Left forelimb (tissue), 1 donor: ENCODE results near the gene LZTS3.
"Not testable (repeated sequence)": the region's sequence is repeated elsewhere in the genome, so short reads cannot be mapped to it uniquely, and the experiment has no call there.

Source experiments
- DNase-seq: peaks from one replicate; pipeline ENCODE4 v3.0.0-alpha.2; 2018; ENCODE audit warnings: low spot score

Gene LZTS3

GRCh38 chr20:3192226-3193015 is 19.1 kb upstream of the LZTS3 start:
- no peak for DNase-seq

GRCh38 chr20:3190681-3191111 is 17.3 kb upstream of the LZTS3 start:
- no peak for DNase-seq

- DNase-seq, result no peak
These were observed 16.3 kb upstream of the LZTS3 start for GRCh38 chr20:3189561-3190131.

- DNase-seq, result no peak
These were observed 15.6 kb upstream of the LZTS3 start for GRCh38 chr20:3188823-3189413.

DNA sequence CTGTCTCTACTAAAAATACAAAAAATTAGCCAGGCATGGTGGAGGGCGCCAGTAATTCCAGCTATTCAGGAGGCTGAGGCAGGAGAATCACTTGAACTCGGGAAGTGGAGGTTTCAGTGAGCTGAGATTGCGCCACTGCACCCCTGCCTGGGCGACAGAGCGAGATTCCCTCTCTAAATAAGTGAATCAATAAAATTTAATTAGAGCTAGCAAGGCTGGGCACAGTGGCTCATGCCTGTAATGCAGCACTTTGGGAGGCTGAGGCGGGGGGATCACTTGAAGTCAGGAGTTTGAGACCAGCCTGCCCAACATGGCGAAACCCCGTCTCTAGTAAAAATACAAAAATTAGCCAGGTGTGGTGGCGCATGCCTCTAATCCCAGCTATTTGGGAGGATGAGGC is 14.5 kb upstream of the LZTS3 start:
- DNase-seq, result not testable (repeated sequence)

DNA sequence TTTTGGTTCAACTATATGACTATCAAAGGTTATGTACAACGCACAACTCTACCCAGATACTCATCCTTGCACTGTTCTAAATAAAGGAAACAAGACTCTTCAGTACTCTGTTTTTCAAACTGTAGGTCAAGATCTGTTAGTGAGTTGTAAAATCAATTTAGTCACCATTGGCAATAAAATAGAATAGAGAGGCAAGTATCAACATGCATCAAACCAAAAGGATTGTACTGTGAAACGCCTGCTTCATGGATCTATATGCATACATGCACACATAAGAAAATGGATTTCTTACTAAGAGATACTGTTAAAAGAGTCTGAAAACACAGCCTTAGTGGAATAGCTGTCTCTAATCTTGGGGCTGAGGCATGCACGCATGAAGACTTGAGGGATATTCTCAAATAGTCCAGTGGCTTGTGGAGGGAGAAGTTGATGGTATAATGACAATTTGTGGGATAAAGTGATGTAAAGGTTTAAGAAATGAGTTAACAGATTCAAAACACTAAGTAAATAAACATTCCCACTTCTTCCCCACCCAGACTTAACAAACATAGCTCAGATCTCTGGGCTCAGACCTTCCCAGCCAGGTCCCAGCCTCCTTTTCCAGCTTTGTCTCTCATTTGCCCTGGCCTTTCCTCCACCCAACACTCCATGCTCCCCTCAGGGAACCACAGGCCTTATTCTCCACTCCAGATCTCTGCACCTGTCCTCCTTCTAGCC is 10.7 kb upstream of the LZTS3 start:
- no peak for DNase-seq

DNA sequence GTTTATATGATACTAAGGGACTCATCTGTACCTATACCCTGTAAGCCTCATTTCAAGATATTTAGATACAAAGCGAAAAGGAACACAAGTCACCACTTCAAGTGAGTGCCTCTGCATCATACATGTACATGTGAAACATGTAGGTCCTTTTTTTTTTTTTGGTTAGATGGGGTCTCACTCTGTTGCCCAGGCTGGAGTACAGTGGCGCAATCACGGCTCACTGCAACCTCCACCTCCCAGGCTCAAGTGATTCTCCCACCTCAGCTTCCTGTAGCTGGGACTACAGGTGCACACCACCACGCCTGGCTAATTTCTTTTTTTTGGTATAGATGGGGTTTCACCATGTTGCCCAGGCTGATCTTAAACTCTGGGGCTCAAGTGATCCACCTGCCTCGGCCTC is 9.1 kb upstream of the LZTS3 start:
- not testable (repeated sequence) for DNase-seq

GRCh38 chr20:3181270-3181669 is 7.9 kb upstream of the LZTS3 start:
- DNase-seq, result no peak

- DNase-seq, result no peak
These were observed 7.0 kb upstream of the LZTS3 start for GRCh38 chr20:3180319-3180718.

DNA sequence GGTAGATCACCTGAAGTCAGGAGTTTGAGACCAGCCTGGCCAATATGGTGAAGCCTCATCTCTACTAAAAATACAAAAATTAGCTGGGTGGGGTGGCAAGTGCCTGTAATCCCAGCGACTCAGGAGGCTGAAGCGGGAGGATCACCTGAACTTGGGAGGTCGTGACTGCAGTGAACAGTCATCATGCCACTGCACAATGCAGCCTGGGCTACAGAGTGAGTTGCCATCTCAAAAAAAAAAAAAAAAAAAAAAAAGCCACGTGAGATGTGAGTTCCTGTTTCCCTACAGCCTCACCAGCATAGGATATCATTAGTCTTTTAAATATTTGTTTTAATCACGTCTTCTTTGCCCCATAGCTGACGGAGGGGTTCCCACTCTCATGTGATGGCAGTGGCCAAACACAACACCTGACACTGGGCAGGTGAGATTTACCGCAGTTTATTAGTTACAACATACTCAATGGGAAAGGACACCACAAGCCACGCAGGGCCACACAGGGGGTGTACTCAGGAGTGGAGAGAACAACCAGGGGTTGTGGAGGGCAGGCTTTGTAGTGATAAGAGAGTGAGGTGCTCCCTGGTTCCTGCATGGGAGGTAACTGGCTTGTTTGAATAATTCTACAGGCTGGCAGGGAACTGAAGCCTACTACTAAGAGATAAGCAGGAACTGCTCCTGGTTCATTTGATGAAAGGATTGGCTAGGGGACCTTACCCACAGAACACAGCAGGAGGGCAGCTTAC is 4.6 kb upstream of the LZTS3 start:
- no peak for DNase-seq

GRCh38 chr20:3175270-3175669 is 1.9 kb upstream of the LZTS3 start:
- no peak for DNase-seq

DNA sequence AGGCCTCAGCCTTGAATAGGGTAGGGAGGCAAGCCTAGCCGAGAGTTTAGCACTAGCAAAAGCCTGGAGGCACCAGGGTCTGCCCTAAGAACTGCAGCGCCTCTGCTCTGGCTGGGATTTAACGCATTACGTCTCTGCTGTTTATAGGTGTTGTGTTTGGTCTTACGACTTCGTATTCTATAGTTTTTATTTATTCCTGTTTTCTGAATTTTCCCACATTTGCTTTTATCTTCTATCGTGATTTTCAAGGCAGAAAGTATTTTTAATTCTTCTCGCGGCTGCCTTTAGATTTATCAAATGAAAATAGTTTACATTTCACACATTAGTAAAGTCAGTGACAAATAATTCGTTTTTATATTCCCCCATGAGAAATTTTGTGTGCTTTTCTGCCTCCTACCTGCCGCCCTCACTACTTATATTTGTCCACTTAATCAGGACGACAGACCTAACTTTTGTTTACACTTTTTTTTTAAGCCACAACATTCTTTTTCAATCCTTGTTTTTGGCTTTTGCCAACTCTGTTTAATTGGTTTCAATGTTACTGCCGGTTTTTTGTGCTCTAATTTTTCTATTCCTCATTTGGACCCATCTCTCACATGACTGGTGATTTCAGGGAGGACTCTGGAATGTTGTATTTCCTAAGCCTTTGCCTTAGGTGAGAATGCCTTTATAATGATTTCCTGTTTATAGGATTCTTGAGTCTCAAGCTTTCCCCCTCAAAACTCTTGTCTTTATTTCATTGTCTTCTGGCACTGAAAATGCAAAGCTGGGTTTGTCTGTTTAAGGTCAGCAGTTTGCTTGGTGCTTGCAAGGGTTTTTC is 1.3 kb upstream of the LZTS3 start:
- DNase-seq, result no peak

GRCh38 chr20:3173610-3174441 is 477 bp upstream of the LZTS3 start:
- DNase-seq, result peak; percentile 93

DNA sequence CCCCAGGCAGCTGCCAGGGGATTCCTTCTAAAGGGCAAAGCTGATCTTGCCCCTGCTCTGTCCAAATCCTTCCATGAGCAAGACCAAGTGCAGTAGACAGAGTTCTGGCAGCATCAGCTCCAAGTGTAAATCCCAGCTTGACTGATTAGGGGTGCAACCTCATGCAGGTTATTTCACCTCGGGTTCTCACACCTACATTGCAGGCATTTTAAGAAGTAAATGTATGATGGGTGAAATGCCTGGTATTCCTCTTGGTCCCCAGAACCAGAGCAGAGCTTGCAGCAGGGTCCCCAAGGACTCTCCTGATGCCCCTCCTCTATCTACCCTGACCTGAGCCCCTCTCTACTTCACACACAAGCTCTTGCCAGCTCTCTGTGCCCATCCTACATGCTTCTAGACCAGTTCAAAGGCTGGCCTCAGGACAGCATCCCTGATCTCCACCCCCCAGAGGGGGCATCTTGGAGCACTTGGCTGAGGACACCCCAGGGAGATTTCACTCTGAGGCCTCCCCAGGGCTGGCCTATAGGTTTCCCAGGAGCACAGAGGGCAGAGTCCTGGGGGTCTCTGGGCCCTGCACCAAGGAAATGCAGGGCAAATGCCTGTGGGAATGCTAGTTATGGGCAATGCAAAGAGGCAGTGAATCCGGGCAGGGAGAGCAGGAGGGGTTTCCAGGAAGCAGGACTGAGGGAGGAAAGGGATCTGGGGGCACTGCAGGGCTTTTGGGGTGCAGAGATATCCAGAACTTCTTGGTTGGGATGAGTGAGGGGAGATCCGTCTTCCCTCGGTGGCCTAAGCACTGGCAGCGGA is 1.0 kb downstream of the LZTS3 start:
- DNase-seq, result no peak

DNA sequence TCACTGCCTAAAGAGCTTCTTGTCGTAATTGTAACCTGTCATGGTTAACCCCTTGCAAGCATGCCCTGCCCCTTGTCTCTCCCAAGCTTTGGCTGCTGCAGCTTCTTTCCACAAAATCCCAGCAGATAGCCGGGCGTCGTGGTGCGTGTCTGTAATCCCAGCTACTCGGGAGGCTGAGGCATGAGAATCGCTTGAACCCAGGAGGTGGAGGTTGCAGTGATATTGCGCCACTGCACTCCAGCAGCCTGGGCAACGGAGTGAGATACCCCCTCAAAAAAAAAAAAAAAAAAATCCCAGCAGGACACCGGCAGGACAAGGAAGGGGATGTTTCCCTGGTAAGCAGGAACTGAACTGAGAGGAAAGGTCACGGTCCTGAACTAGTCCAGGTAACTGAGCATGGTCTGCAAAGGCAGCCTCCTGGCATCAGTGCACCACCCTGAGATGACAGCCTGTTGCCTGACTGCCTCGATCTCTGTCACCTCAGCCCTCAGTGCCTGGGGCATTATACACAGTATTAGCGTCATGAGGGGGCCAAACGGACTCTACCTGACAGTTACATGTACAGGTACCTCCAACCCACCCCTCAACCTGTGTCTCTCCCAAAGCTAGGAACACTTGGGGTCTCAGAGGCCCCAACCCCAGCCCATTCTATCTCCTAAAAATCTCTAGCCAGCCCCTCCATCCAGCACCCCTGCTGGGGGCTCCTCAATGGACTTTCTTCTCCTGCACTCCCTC is 1.8 kb downstream of the LZTS3 start:
- no peak for DNase-seq

DNA sequence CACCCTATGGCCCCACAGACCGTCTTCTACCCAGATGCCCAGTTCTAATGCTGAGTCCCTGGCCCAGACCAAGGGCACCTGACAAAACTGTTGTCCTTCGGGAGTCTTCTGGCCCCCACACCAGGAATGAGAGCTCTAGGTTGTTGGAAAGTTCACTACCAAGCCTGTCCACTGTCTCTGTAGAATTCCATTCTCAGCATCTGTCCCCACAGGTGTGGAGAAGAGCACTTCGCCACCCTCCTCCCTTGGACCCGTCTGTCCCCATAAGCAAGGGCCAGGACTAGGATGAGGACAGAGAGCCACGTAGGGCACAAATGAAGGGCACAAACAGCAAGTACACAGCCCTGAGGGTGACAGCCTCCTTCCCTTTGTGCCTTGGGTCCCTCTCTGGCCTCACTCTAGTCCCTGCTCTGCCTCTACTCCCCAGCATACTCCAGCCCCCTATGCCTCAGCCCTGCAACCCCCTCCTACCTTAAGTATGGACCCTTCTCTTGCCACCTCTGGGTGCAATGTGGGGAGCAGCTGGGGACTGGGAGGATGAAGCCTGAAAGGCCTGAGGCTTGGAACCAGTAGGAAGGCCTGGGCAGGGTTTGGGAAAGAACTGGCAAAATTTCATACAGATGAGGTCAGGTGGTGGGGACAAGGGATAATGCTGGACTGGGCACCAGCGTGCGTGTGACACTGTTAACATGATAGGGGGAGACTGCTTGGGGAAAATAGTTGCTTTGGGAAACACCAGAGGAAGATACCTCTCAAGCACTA is 4.3 kb downstream of the LZTS3 start:
- no peak for DNase-seq

DNA sequence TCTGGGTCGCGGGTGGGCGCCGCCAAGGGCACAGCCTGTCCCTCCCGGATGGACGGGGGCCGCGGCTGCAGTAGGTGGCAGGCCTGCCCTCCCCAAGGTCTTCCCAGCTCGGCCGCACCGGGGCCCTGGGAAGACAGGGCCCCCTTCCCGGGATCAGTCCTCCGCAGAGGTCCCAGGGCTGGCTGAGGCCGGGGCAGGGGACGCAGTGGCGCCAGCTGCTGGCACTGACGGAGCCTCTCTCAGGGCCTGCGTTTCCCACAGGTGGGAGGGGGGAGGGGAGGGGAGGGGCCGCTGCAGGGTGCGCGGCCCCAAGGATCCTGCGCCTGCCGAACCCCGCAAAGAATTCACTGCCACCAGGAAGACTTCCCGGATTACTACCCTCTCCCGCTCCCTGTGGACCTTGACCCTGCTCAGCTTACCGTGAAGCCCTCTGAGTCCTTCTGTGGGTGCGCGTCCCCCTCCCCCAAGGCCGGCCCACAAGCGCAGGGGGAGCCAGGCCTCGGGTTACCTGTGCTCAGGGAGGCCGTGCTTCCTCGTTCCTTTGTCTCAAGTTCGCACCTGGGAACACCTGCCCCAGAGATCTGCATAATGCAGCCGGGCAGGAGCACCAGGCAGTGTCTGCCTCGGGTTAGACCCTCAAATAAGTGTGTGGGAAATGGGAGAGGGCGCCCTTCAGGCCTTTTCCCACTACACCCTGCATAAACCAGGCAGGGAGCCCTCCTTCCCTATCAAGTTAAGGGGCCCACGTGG is 5.1 kb downstream of the LZTS3 start:
- DNase-seq, result no peak
